Femur (tissue), 1 donor: ENCODE data around the gene ZMIZ2.
A peak's percentile ranks its signal among the peaks of the same experiment; 100 is the strongest.
"Not testable (repeated sequence)": the region's sequence is repeated elsewhere in the genome, so short reads cannot be mapped to it uniquely, and the experiment has no call there.

Experiments used
- DNase-seq: peaks from one replicate; pipeline ENCODE4 v3.0.0-alpha.2; 2017

Gene ZMIZ2, protein sequence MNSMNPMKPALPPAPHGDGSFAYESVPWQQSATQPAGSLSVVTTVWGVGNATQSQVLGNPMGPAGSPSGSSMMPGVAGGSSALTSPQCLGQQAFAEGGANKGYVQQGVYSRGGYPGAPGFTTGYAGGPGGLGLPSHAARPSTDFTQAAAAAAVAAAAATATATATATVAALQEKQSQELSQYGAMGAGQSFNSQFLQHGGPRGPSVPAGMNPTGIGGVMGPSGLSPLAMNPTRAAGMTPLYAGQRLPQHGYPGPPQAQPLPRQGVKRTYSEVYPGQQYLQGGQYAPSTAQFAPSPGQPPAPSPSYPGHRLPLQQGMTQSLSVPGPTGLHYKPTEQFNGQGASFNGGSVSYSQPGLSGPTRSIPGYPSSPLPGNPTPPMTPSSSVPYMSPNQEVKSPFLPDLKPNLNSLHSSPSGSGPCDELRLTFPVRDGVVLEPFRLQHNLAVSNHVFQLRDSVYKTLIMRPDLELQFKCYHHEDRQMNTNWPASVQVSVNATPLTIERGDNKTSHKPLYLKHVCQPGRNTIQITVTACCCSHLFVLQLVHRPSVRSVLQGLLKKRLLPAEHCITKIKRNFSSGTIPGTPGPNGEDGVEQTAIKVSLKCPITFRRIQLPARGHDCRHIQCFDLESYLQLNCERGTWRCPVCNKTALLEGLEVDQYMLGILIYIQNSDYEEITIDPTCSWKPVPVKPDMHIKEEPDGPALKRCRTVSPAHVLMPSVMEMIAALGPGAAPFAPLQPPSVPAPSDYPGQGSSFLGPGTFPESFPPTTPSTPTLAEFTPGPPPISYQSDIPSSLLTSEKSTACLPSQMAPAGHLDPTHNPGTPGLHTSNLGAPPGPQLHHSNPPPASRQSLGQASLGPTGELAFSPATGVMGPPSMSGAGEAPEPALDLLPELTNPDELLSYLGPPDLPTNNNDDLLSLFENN

DNA sequence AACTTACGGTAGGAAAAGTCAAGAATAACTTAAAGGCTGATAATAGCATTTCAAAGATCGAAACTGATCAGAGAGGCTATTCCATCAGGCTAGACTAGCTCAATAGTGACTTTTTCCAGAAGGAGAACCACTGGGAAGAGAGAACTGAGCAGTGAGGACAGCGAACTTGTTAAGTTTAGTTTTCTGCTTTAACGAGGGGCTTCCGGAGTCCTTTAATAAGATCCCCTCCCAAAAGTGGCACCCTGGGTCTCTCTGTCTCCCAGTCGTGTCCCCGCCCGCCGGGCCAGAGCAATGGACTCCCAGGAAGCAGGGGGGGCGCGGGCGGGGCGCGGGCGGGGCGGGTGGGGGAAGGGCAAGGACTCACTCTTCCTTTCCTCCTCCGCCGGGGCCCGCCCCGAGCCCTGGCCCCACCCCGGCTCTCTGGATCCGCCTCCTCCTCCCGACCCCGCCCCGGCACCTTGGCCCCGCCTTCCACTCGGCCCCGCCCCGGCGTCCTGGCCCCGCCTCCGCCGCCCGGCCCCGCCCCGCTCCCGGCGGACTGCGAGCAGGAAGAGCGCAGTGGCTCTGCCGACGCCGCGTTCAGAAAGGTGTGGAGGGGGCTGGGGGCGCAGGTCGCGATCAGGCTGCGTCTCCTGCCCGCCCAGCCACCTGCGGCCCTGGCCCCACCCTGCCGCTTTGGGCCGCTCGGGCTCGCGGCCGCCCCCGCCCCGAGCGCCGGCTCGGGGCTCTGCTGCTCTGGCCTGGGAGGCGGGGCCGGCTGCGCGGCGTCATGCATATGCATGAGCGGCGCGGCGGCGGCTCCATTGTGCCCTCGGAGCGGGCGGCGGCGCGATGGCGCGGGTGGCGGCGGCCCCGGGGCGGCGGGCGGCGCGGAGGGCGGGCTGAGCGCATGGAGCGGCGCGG is at the start of gene ZMIZ2:
Gene ZMIZ2, plus strand, starts transcription at position 803 of the 903 bp plus-strand sequence. CDS start 7,403 bp downstream, outside the sequence.
- DNase-seq = peak; percentile 97

DNA sequence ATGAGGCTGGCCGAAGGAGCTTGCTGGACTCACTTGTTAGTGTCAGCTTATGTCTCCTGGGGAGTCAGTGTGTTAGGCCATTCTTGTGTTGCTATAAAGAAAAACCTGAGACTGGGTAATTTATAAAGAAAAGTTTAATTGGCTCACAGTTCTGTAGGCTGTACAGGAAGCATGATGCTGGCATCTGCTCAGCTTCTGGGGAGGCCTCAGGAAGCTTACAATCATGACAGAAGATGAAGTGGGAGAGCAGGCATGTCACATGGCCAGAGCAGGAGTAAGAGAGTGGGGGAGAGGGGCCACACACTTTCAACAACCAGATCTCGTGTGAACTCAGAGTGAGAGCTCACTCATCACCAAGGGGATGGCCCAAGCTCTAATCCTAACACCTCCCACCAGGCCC is 49.0 kb upstream of the ZMIZ2 start:
- not testable (repeated sequence) for DNase-seq

DNA sequence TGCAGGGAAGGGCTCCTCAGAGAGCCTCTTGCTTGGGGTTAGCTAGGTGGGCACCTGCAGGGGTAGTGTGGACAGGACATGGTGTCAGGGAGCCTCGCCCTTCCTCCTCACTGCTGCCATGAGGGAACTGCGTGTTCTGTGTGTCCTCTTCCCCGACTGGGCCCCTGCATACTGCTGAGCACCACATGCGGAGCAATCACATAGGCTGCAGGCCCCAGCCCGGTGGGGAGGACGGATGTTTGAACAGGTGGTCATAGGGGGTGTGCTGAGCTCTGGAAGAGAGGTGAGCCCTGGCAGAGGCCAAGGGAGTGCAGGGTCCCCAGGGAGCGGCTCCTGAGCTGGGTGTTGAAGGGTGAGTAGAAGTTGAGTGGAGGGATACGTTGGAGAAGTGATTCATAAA is 48.3 kb upstream of the ZMIZ2 start:
- no peak for DNase-seq

DNA sequence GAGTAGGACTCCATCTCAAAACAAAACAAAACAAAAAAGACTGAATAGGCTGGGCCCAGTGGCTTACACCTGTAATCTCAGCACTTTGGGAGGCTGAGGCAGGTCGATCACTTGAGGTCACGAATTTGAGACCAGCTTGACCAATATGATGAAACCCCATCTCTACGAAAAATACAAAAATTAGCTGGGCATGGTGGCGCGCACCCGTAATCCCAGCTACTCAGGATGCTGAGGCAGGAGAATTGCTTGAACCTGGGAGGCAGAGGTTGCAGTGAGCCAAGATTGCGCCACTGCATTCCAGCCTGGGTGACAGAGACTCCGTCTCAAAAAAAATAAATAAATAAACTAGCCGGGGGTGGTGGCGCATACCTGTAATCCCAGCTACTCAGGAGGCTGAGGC is 45.3 kb upstream of the ZMIZ2 start:
- DNase-seq = not testable (repeated sequence)

DNA sequence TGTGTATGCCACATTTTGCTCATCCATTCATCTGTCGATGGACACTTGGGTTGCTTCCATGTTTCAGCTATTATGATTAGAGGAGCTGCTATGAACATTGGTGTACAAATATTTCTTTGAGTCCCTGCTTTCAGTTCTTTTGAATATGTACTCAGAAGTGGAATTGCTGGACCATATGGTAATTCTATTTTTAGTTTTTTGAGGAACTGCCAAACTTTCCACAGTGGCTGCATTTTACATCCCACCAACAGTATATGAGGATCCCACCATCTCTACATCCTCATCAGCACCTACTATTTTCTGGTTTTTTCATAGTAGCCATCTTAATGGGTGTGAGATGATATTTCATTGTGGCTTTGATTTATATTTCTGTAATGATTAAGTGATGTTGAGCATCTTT is 44.7 kb upstream of the ZMIZ2 start:
- DNase-seq = no peak

DNA sequence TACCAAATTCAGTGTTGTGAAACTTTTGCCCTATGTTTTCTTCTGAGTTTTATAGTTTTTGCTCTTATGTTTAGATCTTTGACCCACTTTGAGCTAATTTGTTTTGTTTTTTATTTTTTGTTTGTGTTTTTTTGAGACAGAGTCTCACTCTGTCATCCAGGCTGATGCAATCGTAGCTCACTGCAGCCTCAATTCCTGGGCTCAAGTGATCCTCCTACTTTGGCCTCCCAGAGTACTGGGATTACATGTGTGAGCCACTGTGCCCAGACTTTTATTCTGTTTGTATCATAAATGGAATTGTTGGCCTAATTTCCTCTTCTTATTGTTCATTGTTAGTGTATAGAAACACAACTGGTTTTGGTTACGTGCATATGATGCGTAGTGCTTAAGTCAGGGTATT is 43.2 kb upstream of the ZMIZ2 start:
- no peak for DNase-seq

DNA sequence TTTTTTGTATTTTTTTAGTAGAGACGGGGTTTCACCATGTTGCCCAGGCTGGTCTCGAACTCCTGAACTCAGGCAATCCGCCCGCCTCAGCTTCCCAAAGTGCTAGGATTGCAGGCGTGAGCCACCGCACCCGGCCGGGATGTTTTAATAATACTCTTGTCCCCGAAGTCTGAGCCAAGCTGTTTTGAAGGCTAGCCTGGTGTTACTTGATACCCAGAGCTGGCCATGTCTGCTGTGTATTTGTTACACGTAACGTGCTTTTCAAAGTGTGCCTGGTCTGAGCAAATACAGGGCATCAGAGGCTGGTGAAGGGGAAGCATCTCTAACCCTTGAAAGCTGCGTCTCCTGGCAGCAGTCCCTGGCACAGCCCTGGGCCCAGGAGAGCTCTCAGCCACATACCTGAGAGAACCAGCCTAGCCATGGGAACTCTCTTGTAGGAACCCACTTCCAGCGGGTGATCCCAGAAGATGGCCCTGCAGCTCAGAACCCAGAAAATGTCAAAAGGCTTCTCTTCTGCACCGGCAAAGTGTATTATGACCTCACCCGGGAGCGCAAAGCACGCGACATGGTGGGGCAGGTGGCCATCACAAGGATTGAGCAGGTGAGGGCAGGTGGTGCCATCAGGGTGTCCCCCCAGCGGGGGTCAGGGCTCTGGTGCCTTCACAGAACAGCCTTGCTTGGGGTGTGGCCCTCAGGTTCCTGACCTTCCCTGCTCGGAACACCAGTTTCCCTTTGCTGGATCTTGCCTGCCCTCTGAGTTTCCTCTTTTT is 41.7 kb upstream of the ZMIZ2 start:
- DNase-seq = no peak

DNA sequence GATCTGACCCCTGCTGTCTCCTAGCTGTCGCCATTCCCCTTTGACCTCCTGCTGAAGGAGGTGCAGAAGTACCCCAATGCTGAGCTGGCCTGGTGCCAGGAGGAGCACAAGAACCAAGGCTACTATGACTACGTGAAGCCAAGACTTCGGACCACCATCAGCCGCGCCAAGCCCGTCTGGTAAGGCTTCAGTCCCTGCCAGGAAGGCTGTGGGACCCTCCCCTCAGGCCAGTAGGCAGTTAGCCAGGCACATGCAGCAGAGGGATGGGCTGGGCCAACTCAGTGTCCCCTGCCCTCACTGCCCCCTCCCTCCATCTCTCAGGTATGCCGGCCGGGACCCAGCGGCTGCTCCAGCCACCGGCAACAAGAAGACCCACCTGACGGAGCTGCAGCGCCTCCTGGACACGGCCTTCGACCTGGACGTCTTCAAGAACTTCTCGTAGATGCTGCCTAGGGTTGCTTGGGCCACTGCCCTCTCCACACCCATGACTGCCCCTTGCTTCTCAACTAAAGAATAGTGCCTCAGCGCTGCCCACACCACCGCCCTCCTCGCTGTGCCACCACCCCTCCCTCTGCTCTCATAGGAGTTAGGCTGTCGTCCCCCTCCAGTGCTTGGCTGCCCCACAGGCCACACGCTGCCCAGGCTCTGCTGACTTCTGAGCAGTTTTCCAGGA is 41.0 kb upstream of the ZMIZ2 start:
- DNase-seq = no peak

DNA sequence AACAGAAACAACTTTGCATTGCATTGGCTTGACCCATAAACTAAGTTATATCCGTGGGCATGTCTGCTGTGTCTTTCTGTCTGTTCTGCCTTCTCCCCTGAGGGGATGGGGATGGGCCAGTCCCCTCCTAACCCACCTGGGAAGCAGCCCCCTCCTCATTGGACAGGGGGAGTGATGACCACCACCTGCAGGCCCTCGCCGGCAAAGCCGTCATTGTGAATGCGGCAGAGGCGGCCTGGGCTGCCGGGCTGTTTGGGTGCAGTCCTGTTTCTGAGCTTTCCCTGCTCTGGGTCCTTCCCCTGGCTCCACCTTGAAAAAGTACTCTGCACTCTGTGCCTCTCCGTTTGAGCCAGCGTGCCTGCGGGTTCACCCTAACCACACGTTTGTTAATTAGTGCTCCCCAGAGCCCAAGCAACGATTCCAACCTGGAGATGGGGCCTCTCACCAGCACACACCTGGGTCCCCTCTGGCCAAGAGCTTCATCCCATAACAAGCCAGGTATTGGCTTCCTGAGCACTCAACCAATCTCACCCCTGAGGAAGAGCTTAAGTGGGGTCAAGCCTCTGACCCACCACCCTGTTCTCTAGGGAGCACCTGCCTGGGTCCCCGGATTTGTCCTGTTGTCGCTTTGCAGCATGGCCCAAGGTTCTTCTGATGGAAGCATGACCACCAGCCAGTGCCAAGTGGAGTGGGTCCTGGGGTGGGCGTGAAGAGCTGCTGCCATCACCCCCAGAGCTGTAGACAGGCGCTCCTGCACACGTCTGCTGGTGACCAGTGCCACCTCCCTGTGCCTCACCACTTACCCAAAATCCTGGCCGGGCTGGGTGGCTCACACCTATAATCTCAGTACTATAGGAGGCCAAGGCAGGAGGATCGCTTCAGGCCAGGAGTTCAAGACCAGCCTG is 39.4 kb upstream of the ZMIZ2 start:
- no peak for DNase-seq

DNA sequence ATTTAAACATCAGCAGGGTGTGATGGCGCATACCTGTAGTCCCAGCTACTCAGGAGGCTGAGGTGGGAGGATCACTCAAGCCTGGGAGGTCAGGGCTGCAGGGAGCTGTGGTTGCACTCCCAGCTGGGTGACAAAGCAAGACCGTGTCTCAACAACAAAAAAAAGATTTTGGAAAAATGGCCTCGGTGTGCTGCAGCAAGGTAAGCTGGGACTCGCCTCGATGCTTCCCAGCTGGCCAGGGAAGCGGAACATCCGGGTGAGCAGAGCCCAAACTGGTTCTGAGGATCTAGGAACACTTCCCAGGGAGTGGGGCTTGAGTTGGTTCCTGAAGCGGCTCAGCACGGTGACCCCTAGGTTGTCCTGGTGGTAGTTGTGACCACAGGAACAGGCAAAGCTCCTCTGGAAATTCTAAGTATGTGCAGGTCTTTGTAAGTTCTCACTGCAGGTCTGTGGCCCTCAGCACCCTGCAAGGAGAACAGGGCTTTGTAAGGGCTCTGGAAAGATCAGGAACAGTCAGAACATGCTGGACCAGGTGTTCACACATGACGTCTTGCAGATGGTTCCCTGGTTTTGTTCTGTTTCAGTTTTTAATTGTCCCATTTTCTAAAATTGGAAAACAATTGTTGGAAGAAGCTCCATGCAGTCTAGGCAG is 38.6 kb upstream of the ZMIZ2 start:
- DNase-seq = no peak

DNA sequence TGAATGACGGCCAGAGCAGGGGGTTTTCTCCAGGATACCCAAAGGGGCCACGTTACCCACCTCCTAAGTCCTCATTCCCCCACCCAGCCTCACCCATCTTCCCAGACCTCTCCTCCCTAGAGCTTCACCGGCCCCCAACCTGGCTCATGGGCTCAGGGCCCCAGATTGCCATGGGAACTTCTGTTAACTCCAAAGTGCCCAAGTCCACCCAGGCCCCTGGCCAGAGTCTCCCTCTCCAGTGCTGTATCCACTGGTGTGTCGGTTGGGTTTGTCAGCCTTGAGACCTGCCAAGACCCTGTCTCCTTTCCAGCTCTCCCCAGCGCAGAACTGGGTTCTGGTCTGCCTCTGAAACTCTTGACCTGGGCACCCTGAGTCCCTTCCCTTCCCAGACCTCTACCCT is 37.1 kb upstream of the ZMIZ2 start:
- no peak for DNase-seq

DNA sequence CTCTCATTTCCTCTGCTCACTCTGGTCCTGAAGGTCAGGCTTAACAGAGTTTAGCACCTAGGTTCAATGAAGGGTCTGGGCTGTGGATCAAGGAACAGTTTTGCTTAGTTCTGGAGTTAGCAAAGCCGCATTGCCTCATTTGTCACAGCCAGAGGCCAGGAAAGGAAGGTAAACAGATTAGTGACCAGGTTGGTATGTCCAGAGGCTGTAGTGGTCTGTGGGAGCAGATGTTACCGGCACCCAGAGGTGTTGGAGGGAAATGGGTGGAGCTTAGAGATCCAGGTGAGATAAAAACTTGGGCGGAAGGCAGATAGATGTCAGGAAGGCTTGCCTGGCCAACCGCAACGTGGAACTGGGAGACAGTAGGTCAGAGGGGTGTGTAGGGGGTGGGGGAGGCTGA is 36.6 kb upstream of the ZMIZ2 start:
- no peak for DNase-seq

DNA sequence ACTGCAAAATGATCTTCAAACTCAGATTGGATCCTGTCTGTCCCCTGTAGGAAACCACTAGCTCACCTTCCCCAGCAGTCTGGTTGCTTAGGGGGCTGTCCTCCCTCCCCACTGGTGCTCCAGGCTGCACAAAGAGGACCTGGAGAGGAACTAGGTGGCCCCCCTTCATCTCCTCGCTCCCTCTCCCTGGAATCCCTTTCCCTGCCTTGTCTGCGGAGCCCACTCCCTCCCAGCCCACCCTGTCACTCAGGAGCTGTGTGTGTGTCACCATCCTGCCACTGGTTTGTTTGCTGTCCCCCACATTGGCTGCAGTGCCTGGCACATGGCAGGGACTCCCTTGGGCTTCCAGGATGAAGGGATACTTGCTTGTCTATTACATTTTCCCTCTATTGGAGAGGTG is 35.5 kb upstream of the ZMIZ2 start:
- no peak for DNase-seq

DNA sequence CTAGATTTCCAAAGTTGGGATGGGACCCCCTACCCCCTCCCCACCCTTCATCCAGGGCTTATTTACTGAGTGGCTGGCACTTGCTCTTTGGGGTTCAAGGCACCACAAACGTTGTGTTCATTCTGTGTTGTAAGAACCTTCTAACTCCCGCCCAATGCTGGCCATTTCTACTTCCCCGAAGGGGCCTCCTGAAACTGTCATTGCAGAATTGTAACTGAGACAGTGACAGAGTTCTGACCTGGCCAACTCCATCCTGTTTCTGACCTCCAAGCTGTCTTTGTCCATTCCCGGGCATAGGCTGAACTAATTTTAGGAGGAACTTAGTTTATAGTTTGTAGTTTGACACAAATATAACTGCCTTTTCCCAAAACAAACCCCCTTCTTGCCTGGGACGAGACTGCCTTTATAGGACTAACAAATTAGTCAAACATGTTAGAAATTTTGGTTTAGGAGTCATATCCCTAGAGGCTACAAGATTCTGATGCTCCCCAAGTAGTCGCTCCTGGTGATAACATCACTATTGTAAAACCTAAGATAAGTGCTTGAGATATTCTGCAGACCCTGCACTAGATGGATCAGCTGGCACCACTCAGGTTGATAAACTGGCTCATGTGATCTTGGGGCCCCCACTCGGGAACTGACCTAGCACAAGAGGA is 34.8 kb upstream of the ZMIZ2 start:
- no peak for DNase-seq

DNA sequence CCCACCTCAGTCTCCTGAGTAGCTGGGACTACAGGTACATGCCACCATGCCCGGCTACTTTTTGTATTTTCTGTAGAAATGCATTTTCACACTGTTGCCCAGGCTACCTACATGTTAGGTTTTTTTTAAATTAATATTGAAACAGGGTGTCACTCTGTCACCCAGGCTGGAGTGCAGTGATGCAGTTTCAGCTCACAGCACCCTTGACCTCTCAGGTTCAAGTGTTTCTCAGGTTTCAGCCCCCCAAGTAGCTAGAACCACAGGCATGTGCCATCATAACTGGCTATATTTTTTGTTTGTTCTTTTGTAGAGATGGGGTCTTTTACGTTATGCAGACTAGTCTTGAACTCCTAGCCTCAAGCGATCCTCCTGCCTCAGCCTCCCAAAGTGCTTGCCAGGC is 32.4 kb upstream of the ZMIZ2 start:
- no peak for DNase-seq

DNA sequence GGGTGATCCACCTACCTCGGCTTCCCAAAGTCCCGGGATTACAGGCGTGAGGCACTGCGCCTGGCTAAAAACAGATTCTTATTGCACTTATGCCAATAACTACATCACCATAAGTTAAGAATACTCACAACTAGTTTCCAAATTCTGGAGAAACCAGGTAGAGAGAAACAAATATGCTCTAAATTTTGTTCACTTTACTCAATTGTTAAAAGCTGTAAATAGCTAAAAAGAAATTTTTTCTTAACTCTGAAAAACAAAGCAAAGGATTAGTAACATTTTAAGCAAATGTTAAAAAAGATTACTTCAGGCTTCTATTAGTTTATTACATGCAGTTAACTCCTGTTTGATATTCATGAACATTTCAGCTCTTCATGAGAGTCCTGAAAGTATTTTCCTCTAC is 28.3 kb upstream of the ZMIZ2 start:
- no peak for DNase-seq

DNA sequence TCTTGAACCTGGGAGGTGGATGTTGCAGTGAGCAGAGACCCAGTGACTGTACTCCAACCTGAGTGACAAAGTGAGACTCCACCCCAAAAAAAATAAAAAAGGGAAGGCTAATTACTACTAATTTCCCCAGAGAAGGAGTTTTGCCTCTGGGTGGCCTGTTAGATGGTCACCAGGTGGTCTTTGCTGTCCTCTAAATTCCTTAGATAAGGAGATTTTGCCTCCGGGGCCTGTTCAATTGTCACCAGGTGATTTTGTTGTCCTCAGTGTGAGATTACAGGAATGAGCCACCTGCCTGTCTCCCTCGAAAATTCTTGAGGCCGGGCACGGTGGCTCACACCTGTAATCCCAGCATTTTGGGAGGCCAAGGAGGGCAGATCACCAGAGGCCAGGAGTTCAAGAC is 24.4 kb upstream of the ZMIZ2 start:
- DNase-seq = no peak

DNA sequence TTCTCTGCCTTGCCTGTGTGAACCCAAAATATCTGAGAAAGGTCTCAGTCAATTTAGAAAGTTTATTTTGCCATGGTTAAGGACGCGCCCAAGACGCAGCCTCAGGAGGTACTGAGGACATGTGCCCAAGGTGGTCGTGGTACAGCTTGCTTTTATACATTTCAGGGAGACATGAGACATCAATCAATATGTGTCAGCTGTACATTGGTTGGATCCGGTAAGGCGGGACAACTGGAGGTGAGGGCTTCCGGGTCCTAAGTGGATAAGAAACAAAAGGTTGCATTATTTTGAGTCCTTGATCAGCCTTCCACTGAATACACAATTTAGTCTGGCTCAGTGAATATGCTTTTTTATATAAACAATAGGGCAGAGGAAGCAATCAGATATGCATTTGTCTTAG is 22.4 kb upstream of the ZMIZ2 start:
- not testable (repeated sequence) for DNase-seq
